Activated T-helper 2 cell treated with anti-CD3 and anti-CD28 coated beads, Interferon-gamma antibody, Interleukin-2, Interleukin-4, amounts not matched to agents 10 μg/mL and 5 μg/mL and 100 μg/mL, durations not matched to agents 14 hours and 24 hours and 36 hours (primary cell): ENCODE results near the gene HSPB6. TPM values are rescaled to one million over a fixed set of nuclear protein-coding genes. Genes with fewer than 3 reads are reported as not detected.

Experiments
- total RNA-seq: library from RNA; stranded (reverse); gene quantifications from 2 replicates; pipeline ENCODE4 v1.2.3, GENCODE V29; 2022

The HSPB6 gene
- total RNA-seq, 1 donor from 2014 or later: 0.14 TPM

Other genes starting within 250 kb of the HSPB6 start
- gene DMKN, start 243.4 kb downstream of the HSPB6 start, total RNA-seq: 0.27 TPM in 1 of 2 replicates, not detected in the other
- gene SBSN, start 228.7 kb downstream of the HSPB6 start, total RNA-seq: not detected in 2 replicates
- gene GAPDHS, start 223.6 kb downstream of the HSPB6 start, total RNA-seq: not detected in 2 replicates
- 121 and 122 TPM in 2 replicates for gene TMEM147, start 211.4 kb downstream of the HSPB6 start, total RNA-seq
- gene ATP4A, start 193.4 kb downstream of the HSPB6 start, total RNA-seq: not detected in 2 replicates
- gene PMIS2, start 170.9 kb downstream of the HSPB6 start, total RNA-seq: not detected in 2 replicates
- gene HAUS5, start 144.3 kb downstream of the HSPB6 start, total RNA-seq: 42.5 and 43.1 TPM in 2 replicates
- gene RBM42, start 128.0 kb downstream of the HSPB6 start, total RNA-seq: 101 and 102 TPM in 2 replicates
- gene ETV2, start 115.3 kb downstream of the HSPB6 start, total RNA-seq: 1.0 and 1.6 TPM in 2 replicates
- 431 and 461 TPM in 2 replicates for gene COX6B1, start 108.7 kb downstream of the HSPB6 start, total RNA-seq
- gene UPK1A, start 90.5 kb downstream of the HSPB6 start, total RNA-seq: 0.59 and 1.2 TPM in 2 replicates
- 231 and 234 TPM in 2 replicates for gene ZBTB32, start 52.5 kb downstream of the HSPB6 start, total RNA-seq
- 58.4 and 63.3 TPM in 2 replicates for gene KMT2B, start 39.0 kb downstream of the HSPB6 start, total RNA-seq
- gene IGFLR1, start 14.6 kb downstream of the HSPB6 start, total RNA-seq: 136 and 138 TPM in 2 replicates
- gene U2AF1L4, start 11.6 kb downstream of the HSPB6 start, total RNA-seq: 27.4 and 30.8 TPM in 2 replicates
- gene PSENEN, start 11.4 kb downstream of the HSPB6 start, total RNA-seq: 45.1 and 46.9 TPM in 2 replicates
- 9.9 and 10.0 TPM in 2 replicates for gene LIN37, start 8.5 kb downstream of the HSPB6 start, total RNA-seq
- 40.1 and 41.2 TPM in 2 replicates for gene PROSER3, start 1.1 kb upstream of the HSPB6 start, total RNA-seq
- gene ARHGAP33, start 18.5 kb upstream of the HSPB6 start, total RNA-seq: 29.1 and 33.0 TPM in 2 replicates
- not detected in 2 replicates for gene PRODH2, start 55.8 kb upstream of the HSPB6 start, total RNA-seq
- gene NPHS1, start 95.5 kb upstream of the HSPB6 start, total RNA-seq: 0.05 TPM in 1 of 2 replicates, not detected in the other
- 0.18 and 0.39 TPM in 2 replicates for gene KIRREL2, start 99.9 kb upstream of the HSPB6 start, total RNA-seq
- 1.2 and 1.4 TPM in 2 replicates for gene APLP1, start 111.5 kb upstream of the HSPB6 start, total RNA-seq
- 109 and 117 TPM in 2 replicates for gene NFKBID, start 143.5 kb upstream of the HSPB6 start, total RNA-seq
- 53.9 and 57.2 TPM in 2 replicates for gene HCST, start 145.5 kb upstream of the HSPB6 start, total RNA-seq
- 0.39 TPM in 1 of 2 replicates, not detected in the other for gene TYROBP, start 151.3 kb upstream of the HSPB6 start, total RNA-seq
- 10.7 and 10.8 TPM in 2 replicates for gene LRFN3, start 179.3 kb upstream of the HSPB6 start, total RNA-seq
- gene SDHAF1, start 238.2 kb upstream of the HSPB6 start, total RNA-seq: 20.0 and 20.8 TPM in 2 replicates